A549 (cell line): ENCODE data around the gene UVRAG.

Source experiments
- BHLHE40 ChIP-seq: IDR thresholded peaks from 2 replicates; pipeline ENCODE4 v1.6.1; 2012; ENCODE audit warnings: low read depth, low read length, inconsistent platforms
- CBX8 ChIP-seq: fragments of 200-600 bp; sonication (generic); IDR thresholded peaks from 2 replicates; pipeline ENCODE4 v1.6.1; 2016
- EP300 ChIP-seq, 2 experiments: fragments of >200 bp; sonication (Bioruptor Twin); formaldehyde crosslinking; IDR thresholded peaks; 2 replicates in 1 of 2; 3 replicates in 1 of 2; pipeline ENCODE4 v1.6.1; 2016 to 2017
- FOSL2 ChIP-seq, 2 experiments: fragments of 450-650 bp in 1 of 2; fragments of >200 bp in 1 of 2; sonication (Bioruptor Twin) in 1 of 2; formaldehyde crosslinking; IDR thresholded peaks; 2 replicates each; pipeline versions ENCODE4 v1.5.0 to v1.6.1; 2016 to 2020; ENCODE audit warnings: mild to moderate bottlenecking in 1 of 2, moderate library complexity in 1 of 2
- HDAC2 ChIP-seq: fragments of 200-600 bp; sonication (generic); IDR thresholded peaks from 2 replicates; pipeline ENCODE4 v1.6.1; 2016
- KDM1A ChIP-seq: fragments of 200-600 bp; sonication (generic); IDR thresholded peaks from 2 replicates; pipeline ENCODE4 v1.6.1; 2016; ENCODE audit warnings: low read depth, mild to moderate bottlenecking
- MYC ChIP-seq: IDR thresholded peaks from 2 replicates; pipeline ENCODE4 v1.6.1; 2012; ENCODE audit warnings: mild to moderate bottlenecking, inconsistent platforms, low read length, improper control_type of control experiment, borderline replicate concordance
- PHF8 ChIP-seq: fragments of 200-600 bp; sonication (generic); IDR thresholded peaks from 2 replicates; pipeline ENCODE4 v1.6.1; 2016; ENCODE audit warnings: low read depth, mild to moderate bottlenecking, antibody characterized with exemption, moderate library complexity, borderline replicate concordance
- POLR2A ChIP-seq: IDR thresholded peaks from 2 replicates; pipeline ENCODE4 v1.6.1; 2012; ENCODE audit warnings: mild to moderate bottlenecking, low read length
- RCOR1 ChIP-seq: fragments of 150-350 bp; IDR thresholded peaks from 2 replicates; pipeline ENCODE4 v1.6.1; 2014; ENCODE audit warnings: antibody characterized with exemption, low read length, low read depth
- ZC3H11A ChIP-seq: fragments of 450-650 bp; IDR thresholded peaks from 2 replicates; pipeline ENCODE4 v1.6.1; 2014; ENCODE audit warnings: antibody characterized with exemption, mild to moderate bottlenecking
- TF ChIP-seq, protein P1 (sequence below): fragments of >200 bp; sonication (Bioruptor Twin); formaldehyde crosslinking; IDR thresholded peaks from 3 replicates; pipeline ENCODE4 v1.5.1; 2016
- TF ChIP-seq, protein P2 (sequence below): fragments of 200-600 bp; sonication (generic); IDR thresholded peaks from 2 replicates; pipeline ENCODE4 v1.6.1; 2016; ENCODE audit warnings: antibody characterized with exemption, mild to moderate bottlenecking, moderate library complexity

DNA sequence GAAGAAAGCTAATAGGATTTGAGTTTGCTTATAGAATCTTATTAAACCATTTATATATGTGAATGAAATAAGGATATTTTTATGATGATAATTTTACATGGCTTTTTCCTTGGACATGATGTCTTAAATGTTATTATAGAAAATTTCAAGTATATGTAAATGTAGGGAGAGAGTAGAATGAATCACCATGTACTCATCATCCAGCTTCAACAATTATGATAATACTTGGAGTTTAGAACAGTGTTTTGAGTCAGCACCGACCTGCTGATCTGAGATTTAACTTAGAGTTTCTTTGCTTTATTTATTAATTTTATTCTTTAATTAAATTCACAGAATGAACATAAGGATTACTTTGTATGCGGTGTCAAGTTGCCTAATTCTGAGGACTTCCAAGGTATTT is 193.5 kb downstream of the UVRAG start:
- TF ChIP-seq, protein P1, sequence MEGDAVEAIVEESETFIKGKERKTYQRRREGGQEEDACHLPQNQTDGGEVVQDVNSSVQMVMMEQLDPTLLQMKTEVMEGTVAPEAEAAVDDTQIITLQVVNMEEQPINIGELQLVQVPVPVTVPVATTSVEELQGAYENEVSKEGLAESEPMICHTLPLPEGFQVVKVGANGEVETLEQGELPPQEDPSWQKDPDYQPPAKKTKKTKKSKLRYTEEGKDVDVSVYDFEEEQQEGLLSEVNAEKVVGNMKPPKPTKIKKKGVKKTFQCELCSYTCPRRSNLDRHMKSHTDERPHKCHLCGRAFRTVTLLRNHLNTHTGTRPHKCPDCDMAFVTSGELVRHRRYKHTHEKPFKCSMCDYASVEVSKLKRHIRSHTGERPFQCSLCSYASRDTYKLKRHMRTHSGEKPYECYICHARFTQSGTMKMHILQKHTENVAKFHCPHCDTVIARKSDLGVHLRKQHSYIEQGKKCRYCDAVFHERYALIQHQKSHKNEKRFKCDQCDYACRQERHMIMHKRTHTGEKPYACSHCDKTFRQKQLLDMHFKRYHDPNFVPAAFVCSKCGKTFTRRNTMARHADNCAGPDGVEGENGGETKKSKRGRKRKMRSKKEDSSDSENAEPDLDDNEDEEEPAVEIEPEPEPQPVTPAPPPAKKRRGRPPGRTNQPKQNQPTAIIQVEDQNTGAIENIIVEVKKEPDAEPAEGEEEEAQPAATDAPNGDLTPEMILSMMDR: no peak
- TF ChIP-seq POLR2A: no peak
- TF ChIP-seq KDM1A: no peak
- TF ChIP-seq, protein P2, sequence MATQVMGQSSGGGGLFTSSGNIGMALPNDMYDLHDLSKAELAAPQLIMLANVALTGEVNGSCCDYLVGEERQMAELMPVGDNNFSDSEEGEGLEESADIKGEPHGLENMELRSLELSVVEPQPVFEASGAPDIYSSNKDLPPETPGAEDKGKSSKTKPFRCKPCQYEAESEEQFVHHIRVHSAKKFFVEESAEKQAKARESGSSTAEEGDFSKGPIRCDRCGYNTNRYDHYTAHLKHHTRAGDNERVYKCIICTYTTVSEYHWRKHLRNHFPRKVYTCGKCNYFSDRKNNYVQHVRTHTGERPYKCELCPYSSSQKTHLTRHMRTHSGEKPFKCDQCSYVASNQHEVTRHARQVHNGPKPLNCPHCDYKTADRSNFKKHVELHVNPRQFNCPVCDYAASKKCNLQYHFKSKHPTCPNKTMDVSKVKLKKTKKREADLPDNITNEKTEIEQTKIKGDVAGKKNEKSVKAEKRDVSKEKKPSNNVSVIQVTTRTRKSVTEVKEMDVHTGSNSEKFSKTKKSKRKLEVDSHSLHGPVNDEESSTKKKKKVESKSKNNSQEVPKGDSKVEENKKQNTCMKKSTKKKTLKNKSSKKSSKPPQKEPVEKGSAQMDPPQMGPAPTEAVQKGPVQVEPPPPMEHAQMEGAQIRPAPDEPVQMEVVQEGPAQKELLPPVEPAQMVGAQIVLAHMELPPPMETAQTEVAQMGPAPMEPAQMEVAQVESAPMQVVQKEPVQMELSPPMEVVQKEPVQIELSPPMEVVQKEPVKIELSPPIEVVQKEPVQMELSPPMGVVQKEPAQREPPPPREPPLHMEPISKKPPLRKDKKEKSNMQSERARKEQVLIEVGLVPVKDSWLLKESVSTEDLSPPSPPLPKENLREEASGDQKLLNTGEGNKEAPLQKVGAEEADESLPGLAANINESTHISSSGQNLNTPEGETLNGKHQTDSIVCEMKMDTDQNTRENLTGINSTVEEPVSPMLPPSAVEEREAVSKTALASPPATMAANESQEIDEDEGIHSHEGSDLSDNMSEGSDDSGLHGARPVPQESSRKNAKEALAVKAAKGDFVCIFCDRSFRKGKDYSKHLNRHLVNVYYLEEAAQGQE: no peak
- no peak for TF ChIP-seq PHF8
- TF ChIP-seq BHLHE40: no peak
- TF ChIP-seq HDAC2: no peak
- TF ChIP-seq EP300 (IDR thresholded peaks at IDR 0.05): no peak
- no peak for TF ChIP-seq RCOR1
- no peak for TF ChIP-seq FOSL2 (IDR thresholded peaks at IDR 0.05)
- no peak for TF ChIP-seq FOSL2 (CRISPR knock-in tag; IDR thresholded peaks at IDR 0.05)
- no peak for TF ChIP-seq MYC
- no peak for TF ChIP-seq ZC3H11A
- no peak for TF ChIP-seq CBX8
